Psoas muscle (tissue), 8 donors: ENCODE results near the gene METTL25B. TPM values are rescaled to one million over a fixed set of nuclear protein-coding genes. Genes with fewer than 3 reads are reported as not detected.

Experiments used
- ATAC-seq, 4 donors: fragments of 200-7000 bp; cut with Tn5 transposase; one replicate each; pipeline ENCODE4 v1.9.1; 2020; ENCODE audit warnings: moderate library complexity in 3 of 4, mild to moderate bottlenecking in 2 of 4
- DNase-seq, 2 donors: peaks; one replicate each; pipeline ENCODE4 v3.0.0-alpha.2; 2020
- H3K27ac ChIP-seq: fragments of 200-600 bp; one replicate; pipeline ENCODE4 v1.8.0; 2022
- H3K27me3 ChIP-seq, 3 donors: fragments of 200-600 bp in 1 of 3; one replicate each; pipeline versions ENCODE4 v1.6.1 to v1.8.0; 2013 to 2022; ENCODE audit warnings: low read length in 2 of 3, mild to moderate bottlenecking in 2 of 3, moderate library complexity in 1 of 3; ENCODE audit not compliant: insufficient read depth in 3 of 3
- H3K36me3 ChIP-seq, 2 donors: fragments of 200-600 bp in 1 of 2; one replicate each; pipeline versions ENCODE4 v1.6.1 to v1.8.0; 2013 to 2022; ENCODE audit warnings: low read depth in 1 of 2, mild to moderate bottlenecking in 1 of 2, moderate library complexity in 1 of 2; ENCODE audit not compliant: insufficient read depth in 1 of 2
- H3K4me1 ChIP-seq: fragments of 200-600 bp; one replicate; pipeline ENCODE4 v1.8.0; 2022
- H3K4me3 ChIP-seq: fragments of 200-600 bp; one replicate; pipeline ENCODE4 v1.8.0; 2022; ENCODE audit warnings: mild to moderate bottlenecking
- H3K9me3 ChIP-seq: fragments of 200-600 bp; one replicate; pipeline ENCODE4 v1.8.0; 2022
- CTCF ChIP-seq: fragments of 200-600 bp; IDR thresholded peaks from one replicate; pipeline ENCODE4 v1.8.0; 2022; ENCODE audit warnings: antibody characterized with exemption
- WGBS, 3 donors: extraction: QIAGEN DNeasy Blood & Tissue Kit; methylation state at CpG; one replicate each; pipeline versions ENCODE4 v1.1.6 to v1.1.7; 2013; 5-methylcytosine and 5-hydroxymethylcytosine counted together
- intact Hi-C, 2 donors: fragments of 100-400 bp; cut with DNase I; formaldehyde crosslinking; loops; one replicate each; pipeline versions ENCODE4 v1.11.0 to v1.14.2; 2022
- polyA plus RNA-seq, 3 donors: library from polyadenylated mRNA; stranded (reverse); fragments of 200-250 nt; gene quantifications; one replicate each; pipeline ENCODE4 v1.2.3, GENCODE V29; 2013
- total RNA-seq, 4 donors: library from RNA; stranded (reverse); fragmentation: NEBNext Ultra II Directional in 2 of 4; extraction: Animal tissue kit (Norgen Biotek cat#: 25700) in 2 of 4; gene quantifications; one replicate each; pipeline versions ENCODE4 v1.2.1 to v1.2.4, GENCODE V29; 2021 to 2023
- donor health status: healthy with polysubstance abuse.
- donor health status: DM: no; HTN: no; CAD: no; lungs with moderate emphysema.
- donor health status: Bipolar disorder and iron deficiency.
- donor health status: healthy.
- donor health status: DM: yes; HTN: yes; CAD: no.
- donor health status: DM: no; HTN: no; CAD: no.
- donor health status: DM: no; HTN: no; CAD: no.
- donor health status: DM: yes; HTN: yes; CAD: no.

METTL25B gene
- total and polyA plus RNA-seq, 7 donors = 18.5 to 32.1 (median 27.0) TPM

- WGBS, 3 donors = 24 to 35% (median 29%) methylated on average over 11 of the region's 11 CpGs
- Histone ChIP-seq H3K27me3 (peaks cover 0 to 16% (median 4%) of the 10 kb centered on the region in 3 donors), H3K36me3 (no peaks in the 10 kb centered on the region), H3K9me3 (no peaks in the 10 kb centered on the region), H3K4me3 (no peak overlapping the region), H3K4me1 (peaks cover 13% of the 10 kb centered on the region), H3K27ac (no peak overlapping the region)
- TF ChIP-seq CTCF = no peak
- DNase-seq (peak; percentile 69 to 79), ATAC-seq (peak; percentile 28 to 60 (median 37))
- intact Hi-C loops = loop anchor here in 1 of 2 donors (10.0 kb wide), 1 partner anchor 175 kb away; no protein-coding TSS in a partner anchor
Measured at GRCh38 chr1:156709757-156710489, 18.3 kb upstream of the METTL25B start.

GRCh38 chr1:156711011-156711817 lies 17.1 kb upstream of the METTL25B start:
- H3K27me3 ChIP-seq = peaks cover 0 to 3% (median 2%) of the 10 kb centered on the region in 3 donors
- no peaks in the 10 kb centered on the region for H3K36me3 ChIP-seq
- ATAC-seq (no peak), DNase-seq (no peak)
- TF ChIP-seq CTCF = no peak
- 83 to 85% (median 83%) methylated on average over 7 to 9 of the region's 9 CpGs for WGBS, 3 donors
- H3K4me1 ChIP-seq = peaks cover under 1% of the 10 kb centered on the region
- H3K27ac ChIP-seq = no peak overlapping the region
- H3K9me3 ChIP-seq = no peaks in the 10 kb centered on the region
- intact Hi-C loops = loop anchor here in 1 of 2 donors (10.0 kb wide), 1 partner anchor 174 kb away; no protein-coding TSS in a partner anchor
- no peak overlapping the region for H3K4me3 ChIP-seq

- intact Hi-C loops = loop anchor here in 1 of 2 donors (10.0 kb wide), 1 partner anchor 172 kb away; no protein-coding TSS in a partner anchor
Measured at GRCh38 chr1:156712626-156713025, 15.6 kb upstream of the METTL25B start.

GRCh38 chr1:156714830-156715229 lies 13.4 kb upstream of the METTL25B start:
- ATAC-seq (no peak), DNase-seq (no peak)
- Histone ChIP-seq H3K27me3 (no peaks in the 10 kb centered on the region), H3K36me3 (no peaks in the 10 kb centered on the region), H3K4me1 (no peaks in the 10 kb centered on the region), H3K4me3 (no peak overlapping the region), H3K27ac (no peak overlapping the region), H3K9me3 (no peaks in the 10 kb centered on the region)
- 75 to 79% (median 78%) methylated on average over 3 of the region's 3 CpGs for WGBS, 3 donors
- intact Hi-C loops = loop anchor here in 1 of 2 donors (10.0 kb wide), 1 partner anchor 170 kb away; no protein-coding TSS in a partner anchor
- TF ChIP-seq CTCF = no peak

More at GRCh38 chr1:156712626-156713025, 15.6 kb upstream of the METTL25B start:
- Histone ChIP-seq H3K27me3 (no peaks in the 10 kb centered on the region), H3K36me3 (no peaks in the 10 kb centered on the region), H3K27ac (no peak overlapping the region), H3K9me3 (no peaks in the 10 kb centered on the region), H3K4me1 (no peaks in the 10 kb centered on the region), H3K4me3 (no peak overlapping the region)
- TF ChIP-seq CTCF = no peak
- DNase-seq (peak in 1 of 2 donors; percentile 18), ATAC-seq (no peak)
- WGBS, 3 donors = 55 to 69% (median 68%) methylated on average over 3 of the region's 3 CpGs
